Common myeloid progenitor, CD34-positive (primary cell): ENCODE measurements around the gene SIX4. TPM values are rescaled to one million over a fixed set of nuclear protein-coding genes. Genes with fewer than 3 reads are reported as not detected.

Experiments used
- CTCF ChIA-PET: fragments of 350-600 bp; sonication (Branson Sonifier 250); formaldehyde crosslinking; loops from one replicate; lab custom pipeline; 2021; ENCODE audit warnings: antibody characterized with exemption; lab: Charles Lee
- POLR2A ChIA-PET: fragments of 350-600 bp; sonication (Branson Sonifier 250); formaldehyde crosslinking; loops from one replicate; lab custom pipeline; 2021; ENCODE audit warnings: antibody characterized with exemption; lab: Charles Lee
- DNase-seq, 3 donors: peaks; one replicate each; pipeline versions ENCODE4 v3.0.0 to v3.0.0-alpha.2; 2013
- H3K27ac ChIP-seq, 2 experiments: 1 replicate in 1 of 2; 2 replicates in 1 of 2; pipeline ENCODE4 v1.7.0; 2013; ENCODE audit warnings: inconsistent platforms in 2 of 2, low read length in 2 of 2, mild to moderate bottlenecking in 2 of 2, low read depth in 1 of 2, moderate library complexity in 1 of 2; ENCODE audit not compliant: severe bottlenecking in 2 of 2, insufficient read depth in 1 of 2, poor library complexity in 1 of 2
- H3K27me3 ChIP-seq, 5 experiments: replicated peaks in 2 of 5; 1 replicate in 3 of 5; 2 replicates in 2 of 5; pipeline versions ENCODE4 v1.6.1 to v1.7.0; 2013; ENCODE audit warnings: low read length in 4 of 5, mild to moderate bottlenecking in 2 of 5, moderate library complexity in 2 of 5, inconsistent platforms in 1 of 5; ENCODE audit not compliant: insufficient read depth in 5 of 5, control insufficient read depth in 4 of 5
- H3K36me3 ChIP-seq, 4 experiments: 1 replicate in 2 of 4; 2 replicates in 2 of 4; pipeline versions ENCODE4 v1.6.1 to v1.7.0; 2013; ENCODE audit warnings: low read length in 3 of 4, control low read depth in 1 of 4, mild to moderate bottlenecking in 1 of 4; ENCODE audit not compliant: control insufficient read depth in 4 of 4, insufficient read depth in 4 of 4
- H3K4me1 ChIP-seq, 4 experiments: 1 replicate in 3 of 4; 2 replicates in 1 of 4; pipeline versions ENCODE4 v1.6.1 to v1.7.1; 2013; ENCODE audit warnings: low read length in 3 of 4, mild to moderate bottlenecking in 3 of 4, control low read depth in 1 of 4, inconsistent platforms in 1 of 4, moderate library complexity in 1 of 4; ENCODE audit not compliant: control insufficient read depth in 4 of 4, insufficient read depth in 4 of 4; ENCODE audit errors: control extremely low read depth in 1 of 4
- H3K4me3 ChIP-seq, 7 experiments: 1 replicate in 4 of 7; 2 replicates in 3 of 7; pipeline versions ENCODE4 v1.5.1 to v1.7.0; 2013; ENCODE audit warnings: mild to moderate bottlenecking in 7 of 7, low read length in 6 of 7, moderate library complexity in 6 of 7, inconsistent platforms in 2 of 7, low read depth in 2 of 7, control low read depth in 1 of 7; ENCODE audit not compliant: insufficient read depth in 4 of 7, control insufficient read depth in 1 of 7; ENCODE audit errors: extremely low read depth in 1 of 7
- H3K9me3 ChIP-seq, 5 experiments: 1 replicate in 4 of 5; 2 replicates in 1 of 5; pipeline versions ENCODE4 v1.6.1 to v1.7.1; 2013; ENCODE audit warnings: low read length in 4 of 5, mild to moderate bottlenecking in 2 of 5, inconsistent platforms in 1 of 5, low read depth in 1 of 5, moderate library complexity in 1 of 5; ENCODE audit not compliant: control insufficient read depth in 4 of 5, insufficient read depth in 2 of 5; ENCODE audit errors: control extremely low read depth in 1 of 5
- WGBS: methylation state at CpG from one replicate; pipeline ENCODE4 v1.1.5; 2013; ENCODE audit not compliant: insufficient coverage; 5-methylcytosine and 5-hydroxymethylcytosine counted together
- polyA plus RNA-seq: library from polyadenylated mRNA; unstranded; fragments of 120-200 nt; gene quantifications from one replicate; pipeline ENCODE4 v1.2.1, GENCODE V29; 2013

Gene SIX4
- polyA plus RNA-seq: not detected

GRCh38 chr14:60723907-60724618 lies at the start of gene SIX4:
SIX4 (minus strand) TSS chr14:60724351; CDS start chr14:60724074, 277 bp downstream.
- H3K27ac ChIP-seq: peak within 1 kb of the TSS in 1 of 2 experiments; percentile 56
- peaks cover 32 to 95% (median 56%) of the 10 kb centered on the region in 5 experiments for H3K27me3 ChIP-seq
- peak in 2 of 3 donors; percentile 42 to 53 for DNase-seq
- no peaks in the 10 kb centered on the region for H3K36me3 ChIP-seq
- peaks cover 0 to 32% (median 28%) of the 10 kb centered on the region in 4 experiments for H3K4me1 ChIP-seq
- WGBS: 1% methylated on average over 13 of the region's 36 CpGs
- POLR2A ChIA-PET: interaction anchor here (0.5 kb wide), 1 partner anchor 34 kb away, joined by 4 read pairs; no protein-coding TSS in a partner anchor
- H3K9me3 ChIP-seq: peaks cover 0 to 2% (median 0%) of the 10 kb centered on the region in 5 experiments
- CTCF ChIA-PET: no interaction called here
- H3K4me3 ChIP-seq: peak within 1 kb of the TSS; percentile 28 to 75 (median 62)

GRCh38 chr14:60773558-60773957 lies 49.4 kb upstream of the SIX4 start:
- Histone ChIP-seq H3K4me3 (no peak overlapping the region), H3K27me3 (no peaks in the 10 kb centered on the region), H3K27ac (no peak overlapping the region), H3K36me3 (no peaks in the 10 kb centered on the region), H3K4me1 (peaks cover 0 to 4% (median 0%) of the 10 kb centered on the region in 4 experiments), H3K9me3 (no peaks in the 10 kb centered on the region)
- POLR2A ChIA-PET: no interaction called here
- CTCF ChIA-PET: interaction anchor here (0.7 kb wide), 1 partner anchor 16 kb away, joined by 3 read pairs; no protein-coding TSS in a partner anchor
- DNase-seq: no peak

- Histone ChIP-seq H3K27me3 (no peaks in the 10 kb centered on the region), H3K36me3 (no peaks in the 10 kb centered on the region), H3K27ac (no peak overlapping the region), H3K9me3 (no peaks in the 10 kb centered on the region), H3K4me3 (no peak overlapping the region), H3K4me1 (peaks cover 0 to 4% (median 0%) of the 10 kb centered on the region in 4 experiments)
- POLR2A ChIA-PET: no interaction called here
- no CpG with 5 or more reads among the region's 2 CpGs for WGBS
- CTCF ChIA-PET: no interaction called here
- no peak for DNase-seq
Observed at GRCh38 chr14:60771117-60771516, 47.0 kb upstream of the SIX4 start.

- Histone ChIP-seq H3K27ac (no peak overlapping the region), H3K36me3 (no peaks in the 10 kb centered on the region), H3K9me3 (no peaks in the 10 kb centered on the region), H3K4me1 (peaks cover 0 to 4% (median 0%) of the 10 kb centered on the region in 4 experiments), H3K4me3 (no peak overlapping the region), H3K27me3 (no peaks in the 10 kb centered on the region)
- POLR2A ChIA-PET: no interaction called here
- CTCF ChIA-PET: no interaction called here
- WGBS: no CpG with 5 or more reads among the region's 2 CpGs
- DNase-seq: no peak
Observed at GRCh38 chr14:60768602-60769001, 44.5 kb upstream of the SIX4 start.

GRCh38 chr14:60760644-60761364 lies 36.7 kb upstream of the SIX4 start:
- CTCF ChIA-PET: interaction anchor here (0.7 kb wide), 1 partner anchor 220 kb away, joined by 3 read pairs; the partner anchor contains the start of gene TRMT5
- POLR2A ChIA-PET: no interaction called here
- WGBS: no CpG with 5 or more reads among the region's 3 CpGs

GRCh38 chr14:60760209-60760608 lies 36.1 kb upstream of the SIX4 start:
- CTCF ChIA-PET: interaction anchor here (0.7 kb wide), 1 partner anchor 220 kb away, joined by 3 read pairs; the partner anchor contains the start of gene TRMT5
- no peak for DNase-seq
- H3K9me3 ChIP-seq: no peaks in the 10 kb centered on the region
- no CpG with 5 or more reads among the region's 1 CpG for WGBS
- POLR2A ChIA-PET: no interaction called here
- no peaks in the 10 kb centered on the region for H3K27me3 ChIP-seq
- H3K27ac ChIP-seq: no peak overlapping the region
- no peaks in the 10 kb centered on the region for H3K36me3 ChIP-seq
- H3K4me3 ChIP-seq: no peak overlapping the region
- H3K4me1 ChIP-seq: peaks cover 6 to 18% (median 7%) of the 10 kb centered on the region in 4 experiments

More at GRCh38 chr14:60760644-60761364, 36.7 kb upstream of the SIX4 start:
- Histone ChIP-seq H3K27me3 (no peaks in the 10 kb centered on the region), H3K4me3 (no peak overlapping the region), H3K36me3 (no peaks in the 10 kb centered on the region), H3K9me3 (no peaks in the 10 kb centered on the region), H3K27ac (no peak overlapping the region), H3K4me1 (peaks cover 6 to 18% (median 7%) of the 10 kb centered on the region in 4 experiments)
- DNase-seq: no peak

- WGBS: no CpG with 5 or more reads among the region's 2 CpGs
- ChIA-PET CTCF (no interaction called here), POLR2A (no interaction called here)
- no peak overlapping the region for H3K27ac ChIP-seq
- DNase-seq: peak in 1 of 3 donors; percentile 6
- H3K27me3 ChIP-seq: no peaks in the 10 kb centered on the region
- H3K4me1 ChIP-seq: peaks cover 6 to 24% (median 8%) of the 10 kb centered on the region in 4 experiments
- no peaks in the 10 kb centered on the region for H3K36me3 ChIP-seq
- no peak overlapping the region for H3K4me3 ChIP-seq
- no peaks in the 10 kb centered on the region for H3K9me3 ChIP-seq
Observed at GRCh38 chr14:60758885-60759284, 34.7 kb upstream of the SIX4 start.
